ENCODE measurements around the gene ZNF180. TPM values are rescaled to one million over a fixed set of nuclear protein-coding genes. Genes with fewer than 3 reads are reported as not detected.

The ZNF180 gene
- total RNA-seq, 1 donor from 2014 or later, result 8.4 TPM

DNA sequence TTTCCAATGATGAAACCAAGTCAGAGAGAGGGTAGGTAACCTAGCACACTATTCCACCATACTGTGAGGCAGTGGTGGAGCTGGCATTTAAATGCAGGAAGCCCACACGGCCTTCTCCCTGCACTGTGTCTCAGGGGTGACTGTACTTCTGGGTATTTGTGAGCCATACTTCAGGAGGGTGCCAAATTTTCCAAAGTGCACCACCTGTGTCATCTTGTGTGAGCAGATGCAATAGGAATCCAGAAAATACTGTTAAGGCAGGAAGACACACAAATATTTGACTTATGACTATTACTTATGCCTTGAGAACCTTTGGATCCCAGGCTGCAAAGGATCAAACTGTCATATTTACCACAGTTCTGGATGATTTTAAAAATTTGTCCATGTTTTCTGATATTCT lies 69.4 kb downstream of the ZNF180 start:
- no peaks in the 10 kb centered on the region for H3K36me3 ChIP-seq
- H3K27me3 ChIP-seq (ENCODE audit: low read depth), result no peaks in the 10 kb centered on the region
- no peak overlapping the region for H3K4me3 ChIP-seq
- TF ChIP-seq, protein P1, sequence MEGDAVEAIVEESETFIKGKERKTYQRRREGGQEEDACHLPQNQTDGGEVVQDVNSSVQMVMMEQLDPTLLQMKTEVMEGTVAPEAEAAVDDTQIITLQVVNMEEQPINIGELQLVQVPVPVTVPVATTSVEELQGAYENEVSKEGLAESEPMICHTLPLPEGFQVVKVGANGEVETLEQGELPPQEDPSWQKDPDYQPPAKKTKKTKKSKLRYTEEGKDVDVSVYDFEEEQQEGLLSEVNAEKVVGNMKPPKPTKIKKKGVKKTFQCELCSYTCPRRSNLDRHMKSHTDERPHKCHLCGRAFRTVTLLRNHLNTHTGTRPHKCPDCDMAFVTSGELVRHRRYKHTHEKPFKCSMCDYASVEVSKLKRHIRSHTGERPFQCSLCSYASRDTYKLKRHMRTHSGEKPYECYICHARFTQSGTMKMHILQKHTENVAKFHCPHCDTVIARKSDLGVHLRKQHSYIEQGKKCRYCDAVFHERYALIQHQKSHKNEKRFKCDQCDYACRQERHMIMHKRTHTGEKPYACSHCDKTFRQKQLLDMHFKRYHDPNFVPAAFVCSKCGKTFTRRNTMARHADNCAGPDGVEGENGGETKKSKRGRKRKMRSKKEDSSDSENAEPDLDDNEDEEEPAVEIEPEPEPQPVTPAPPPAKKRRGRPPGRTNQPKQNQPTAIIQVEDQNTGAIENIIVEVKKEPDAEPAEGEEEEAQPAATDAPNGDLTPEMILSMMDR (IDR thresholded peaks at IDR 0.05), result no peak
- ATAC-seq (no peak), DNase-seq (no peak)
- intact Hi-C loops (cut with DNase I), result no loop called here
- no peak overlapping the region for H3K27ac ChIP-seq
- peaks cover 86% of the 10 kb centered on the region for H3K9me3 ChIP-seq
- no peaks in the 10 kb centered on the region for H3K4me1 ChIP-seq

Other genes with a start within 250 kb of the ZNF180 start
- gene ZNF233, start 240.6 kb downstream of the ZNF180 start, total RNA-seq, result 0.86 TPM
- gene ZNF235, start 195.5 kb downstream of the ZNF180 start, total RNA-seq, result 6.5 TPM
- 4.8 TPM for gene ZNF112, start 143.8 kb downstream of the ZNF180 start, total RNA-seq
- 1.1 TPM for gene ZNF285, start 98.9 kb downstream of the ZNF180 start, total RNA-seq
- gene ZNF229, start 52.0 kb downstream of the ZNF180 start, total RNA-seq, result 2.8 TPM
- 0.30 TPM for gene CEACAM20, start 29.2 kb upstream of the ZNF180 start, total RNA-seq
- gene IGSF23, start 113.0 kb upstream of the ZNF180 start, total RNA-seq, result not detected
- 35.0 TPM for gene PVR, start 143.4 kb upstream of the ZNF180 start, total RNA-seq
- 7.7 TPM for gene CEACAM19, start 171.0 kb upstream of the ZNF180 start, total RNA-seq
- gene CEACAM16, start 198.6 kb upstream of the ZNF180 start, total RNA-seq, result not detected
- gene BCL3, start 248.2 kb upstream of the ZNF180 start, total RNA-seq, result 41.0 TPM

Data from lower lobe of right lung (tissue), 2 donors.